ENCODE results near the gene DAGLA.

DAGLA gene

DNA sequence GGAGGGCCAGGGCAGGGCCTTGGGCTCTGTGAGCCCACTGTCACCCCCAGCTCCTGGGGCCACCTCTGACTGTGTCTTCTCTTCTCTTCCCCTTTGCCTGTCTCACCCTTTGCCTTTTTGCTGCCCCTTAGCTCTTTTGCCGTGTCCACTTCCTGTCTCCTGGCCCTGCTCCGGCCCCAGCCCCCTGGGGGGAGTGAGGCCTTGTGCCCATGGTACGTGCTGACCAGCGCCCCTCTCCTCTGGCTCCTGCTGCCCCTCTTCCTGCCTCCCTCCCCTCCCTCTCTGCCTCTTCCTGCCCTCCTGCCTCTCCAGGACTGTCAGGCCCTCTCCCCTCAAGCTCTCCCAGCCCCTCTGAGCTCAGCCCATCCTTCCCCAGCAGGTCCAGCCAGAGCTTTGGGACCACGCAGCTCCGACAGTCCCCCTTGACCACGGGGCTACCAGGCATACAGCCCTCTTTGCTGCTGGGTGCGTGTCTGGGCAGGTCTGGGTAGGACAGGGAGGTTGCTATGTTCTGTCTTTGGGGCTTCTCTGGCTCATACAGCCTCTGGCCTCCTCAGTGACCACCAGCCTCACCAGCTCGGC is 100.5 kb downstream of the DAGLA start:
- DNase-seq (ENCODE audit: low read depth), result no peak

DNA sequence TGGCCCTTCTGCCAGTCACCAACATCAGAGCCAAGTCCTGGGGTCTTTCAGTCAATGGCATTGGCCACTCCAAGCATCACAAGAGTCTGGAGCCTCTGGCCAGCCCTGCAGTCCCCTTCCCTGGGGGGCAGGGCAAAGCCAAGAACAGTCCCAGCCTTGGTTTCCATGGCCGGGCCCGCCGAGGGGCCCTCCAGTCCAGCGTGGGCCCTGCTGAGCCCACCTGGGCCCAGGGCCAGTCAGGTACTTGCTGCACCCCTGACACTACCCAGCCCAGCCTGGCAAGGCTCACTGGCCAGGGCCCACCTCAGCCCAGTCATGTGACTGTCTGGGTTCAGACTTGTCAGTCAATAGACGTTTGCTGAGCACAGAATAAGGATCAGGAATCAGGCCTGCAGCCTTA is 101.4 kb downstream of the DAGLA start:
- DNase-seq (ENCODE audit: low read depth), result no peak

GRCh38 chr11:61782299-61782698 is 102.1 kb downstream of the DAGLA start:
- DNase-seq (ENCODE audit: low read depth), result no peak

GRCh38 chr11:61782841-61783240 is 102.7 kb downstream of the DAGLA start:
- peak; percentile 25 for DNase-seq (ENCODE audit: low read depth)

DNA sequence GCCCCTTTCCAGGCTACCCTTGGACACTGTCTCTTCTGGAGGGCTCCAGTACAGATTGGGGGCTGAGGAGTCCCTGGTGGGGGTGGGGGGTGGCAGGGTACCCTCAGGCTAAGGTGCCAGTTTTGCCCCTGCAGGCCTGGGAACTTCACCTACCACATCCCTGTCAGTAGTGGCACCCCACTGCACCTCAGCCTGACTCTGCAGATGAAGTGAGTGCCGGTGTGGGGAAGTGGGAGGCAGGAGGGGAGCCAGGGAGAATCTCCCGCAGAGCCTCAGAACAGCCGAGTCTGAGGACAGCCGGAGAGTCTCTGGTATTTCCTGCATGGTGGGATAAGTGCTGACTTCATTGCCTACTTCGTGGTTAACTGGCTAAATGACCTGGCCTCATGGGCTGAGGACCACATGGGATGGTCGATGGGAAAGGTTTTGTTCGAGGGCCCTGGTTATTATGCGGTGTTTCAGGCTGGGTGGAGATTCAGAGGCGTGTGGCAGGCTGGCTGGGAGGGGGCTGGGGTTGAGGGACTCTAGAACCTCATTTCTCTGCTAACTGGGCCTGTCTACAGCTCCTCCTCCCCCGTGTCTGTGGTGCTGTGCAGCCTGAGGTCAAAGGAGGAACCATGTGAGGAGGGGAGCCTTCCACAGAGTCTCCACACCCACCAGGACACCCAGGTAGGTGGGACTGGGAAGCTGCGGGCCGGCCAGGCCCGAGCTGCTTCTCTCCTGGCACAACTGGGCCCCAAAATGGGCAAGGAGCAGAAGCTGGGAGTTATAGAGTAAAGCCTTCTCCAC is 103.7 kb downstream of the DAGLA start:
- peak; percentile 59 for DNase-seq (ENCODE audit: low read depth)

DNA sequence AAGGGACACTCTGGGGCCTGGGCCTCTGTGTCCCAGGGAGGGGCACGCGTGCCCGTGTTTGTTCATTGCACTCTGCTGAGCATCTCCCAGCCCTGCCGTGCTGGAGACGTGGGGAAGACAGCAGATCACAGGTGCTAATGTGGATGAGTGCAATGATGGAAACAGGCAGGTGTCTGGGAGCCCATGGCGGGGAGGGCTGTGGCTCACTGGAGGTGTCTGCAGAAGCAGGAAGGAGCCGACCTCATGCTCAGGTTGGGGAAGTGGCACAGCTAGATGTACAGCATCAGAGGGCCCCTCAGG is 104.3 kb downstream of the DAGLA start:
- no peak for DNase-seq (ENCODE audit: low read depth)

DNA sequence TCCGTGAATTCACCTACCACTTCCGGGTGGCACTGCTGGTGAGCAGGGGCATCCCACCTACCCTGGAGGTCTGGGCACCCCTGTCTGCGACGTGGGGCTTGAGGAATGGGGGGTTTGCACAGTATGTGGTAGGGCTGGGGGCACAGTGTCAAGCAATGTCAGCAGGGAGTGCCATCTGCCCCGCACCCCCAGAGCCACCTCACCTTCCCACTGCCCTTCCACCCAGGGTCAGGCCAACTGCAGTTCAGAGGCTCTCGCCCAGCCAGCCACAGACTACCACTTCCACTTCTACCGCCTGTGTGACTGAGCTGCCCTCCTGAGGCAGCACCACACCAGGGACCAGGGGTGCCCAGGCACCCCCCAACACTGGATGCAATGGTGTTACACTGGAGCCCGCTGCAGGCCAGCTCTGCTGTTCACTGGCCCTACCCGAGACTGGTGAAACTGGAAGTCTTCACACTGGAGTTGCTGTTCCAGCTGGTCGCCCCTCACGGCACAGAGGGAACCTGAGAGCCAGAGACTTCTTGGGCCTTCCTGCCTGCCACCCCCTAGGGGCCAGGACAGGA is 105.7 kb downstream of the DAGLA start:
- no peak for DNase-seq (ENCODE audit: low read depth)

- DNase-seq (ENCODE audit: low read depth), result peak; percentile 67
Measured at GRCh38 chr11:61787928-61788491, 107.8 kb downstream of the DAGLA start.

DNA sequence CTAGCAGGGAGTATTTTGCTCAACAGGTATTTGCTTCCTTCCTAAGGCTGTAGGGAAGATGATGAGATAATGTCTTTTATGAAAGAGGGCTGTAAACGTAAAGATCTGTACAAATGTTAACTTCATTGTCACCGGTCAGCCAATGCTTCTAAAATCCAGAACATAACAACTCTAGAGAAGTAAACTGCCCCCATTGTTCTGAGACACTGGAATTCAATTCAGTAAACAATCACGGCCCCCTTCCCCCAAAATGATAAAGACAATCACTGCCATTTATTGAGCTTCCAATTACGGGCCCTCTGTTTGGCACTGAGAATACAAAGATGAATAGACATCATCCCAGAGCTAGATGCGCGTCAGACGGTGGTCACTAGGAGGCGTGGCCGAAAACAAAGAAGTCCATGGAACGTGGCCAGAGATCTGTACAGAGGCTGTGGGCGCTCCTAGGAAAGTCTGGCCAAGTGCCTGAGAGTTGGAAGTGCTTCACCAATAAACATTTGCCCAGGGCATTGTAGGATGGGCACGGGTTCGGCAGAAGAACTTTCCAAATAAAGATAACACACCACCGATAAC is 111.6 kb downstream of the DAGLA start:
- DNase-seq (ENCODE audit: low read depth), result peak; percentile 96

DNA sequence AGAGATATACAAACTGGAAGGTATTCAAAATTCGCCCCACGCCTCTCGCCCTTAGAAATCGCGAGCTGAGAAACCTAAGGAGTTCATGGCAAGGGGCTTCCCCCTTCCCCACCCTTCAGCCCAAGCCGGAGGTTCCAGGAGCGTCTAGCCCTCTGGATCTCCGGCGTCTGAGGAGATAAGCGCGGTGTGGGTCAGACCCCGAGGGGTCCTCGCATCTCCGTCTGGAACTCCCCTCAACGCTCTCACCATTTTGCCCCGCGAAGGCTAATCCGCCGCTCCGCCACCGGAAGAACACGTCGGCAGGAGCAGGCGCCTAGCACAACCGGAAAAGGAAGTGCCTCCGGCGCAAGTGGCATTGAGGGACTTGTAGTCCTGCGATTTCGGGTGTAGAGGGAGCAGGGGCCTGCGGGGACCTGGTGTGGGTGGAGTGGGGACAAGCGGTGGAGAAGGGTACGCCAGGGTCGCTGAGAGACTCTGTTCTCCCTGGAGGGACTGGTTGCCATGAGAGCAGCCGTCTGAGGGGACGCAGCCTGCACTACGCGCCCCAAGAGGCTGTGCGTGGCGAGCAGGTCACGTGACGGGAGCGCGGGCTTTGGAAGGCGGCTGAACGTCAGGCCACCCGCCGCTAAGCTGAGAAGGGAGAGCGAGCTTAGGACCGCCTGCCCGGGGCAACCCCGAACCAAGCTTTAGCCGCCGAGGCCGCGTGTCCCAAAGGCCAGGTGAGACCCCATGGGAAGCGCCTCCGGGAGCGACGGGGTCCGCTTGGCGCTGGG is 112.3 kb downstream of the DAGLA start, which contains the start of the genes FEN1 and TMEM258:
Gene FEN1 (plus strand): TSS at position 602 of the 773 bp plus-strand sequence. CDS start 2,451 bp downstream, outside the sequence.
Gene TMEM258 (minus strand): TSS at position 290 of the 773 bp plus-strand sequence. CDS start 41 bp downstream, at position 249.
- DNase-seq (ENCODE audit: low read depth), result peak; percentile 95

DNA sequence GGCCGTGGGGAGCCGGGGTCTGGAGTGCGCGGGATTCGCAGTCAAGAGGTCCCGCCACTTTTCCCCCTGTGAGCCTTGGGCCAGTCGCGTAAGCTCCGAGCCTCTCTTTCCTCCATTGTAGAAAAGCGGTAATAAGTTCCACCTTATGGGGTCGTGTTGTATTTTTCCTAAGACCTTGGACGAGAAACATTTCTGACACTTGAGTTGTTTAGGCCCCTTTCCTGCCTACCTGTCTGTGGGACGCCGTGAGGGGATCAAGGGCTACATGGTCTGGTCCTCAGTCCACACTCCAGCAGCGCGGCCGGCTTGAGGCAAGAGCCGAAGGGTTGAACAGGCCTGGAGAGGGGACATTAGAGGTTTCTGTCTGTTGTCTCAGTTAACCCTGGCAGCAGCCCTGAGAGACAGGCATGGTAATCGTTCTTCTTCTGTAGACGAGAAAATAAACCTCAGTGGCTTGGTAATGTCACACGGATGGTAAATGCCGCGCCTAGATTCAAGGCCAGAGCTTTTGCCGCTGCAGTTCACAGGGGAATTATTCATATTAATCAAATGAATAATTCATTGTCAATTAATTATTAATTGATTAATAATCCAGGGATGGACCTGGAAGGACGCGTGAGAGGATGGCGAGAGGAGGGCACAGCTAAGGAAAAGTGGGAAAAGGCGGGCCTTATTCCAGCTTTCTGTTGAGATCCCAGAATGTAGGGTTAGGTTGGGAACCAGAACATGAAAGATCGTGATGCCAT is 113.1 kb downstream of the DAGLA start:
- peak; percentile 30 for DNase-seq (ENCODE audit: low read depth)

DNA sequence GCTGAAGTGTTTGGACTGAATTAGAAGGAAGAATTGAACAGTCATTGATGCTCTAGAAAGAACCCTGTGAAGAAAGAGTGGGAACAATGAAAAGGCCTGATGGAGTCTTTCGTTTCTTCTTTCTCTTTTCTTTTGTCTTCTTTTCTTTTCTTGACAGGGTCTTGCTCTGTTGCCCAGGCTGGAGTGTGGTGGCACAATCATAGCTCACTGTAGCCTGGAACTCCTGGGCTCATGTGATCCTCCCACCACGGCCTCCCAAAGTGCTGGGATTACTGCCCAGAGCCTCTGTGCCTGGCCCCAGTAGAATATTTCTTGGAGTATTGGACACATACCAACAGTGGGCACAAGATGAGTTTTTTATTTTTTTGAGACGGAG is 113.6 kb downstream of the DAGLA start:
- DNase-seq (ENCODE audit: low read depth), result no peak

DNA sequence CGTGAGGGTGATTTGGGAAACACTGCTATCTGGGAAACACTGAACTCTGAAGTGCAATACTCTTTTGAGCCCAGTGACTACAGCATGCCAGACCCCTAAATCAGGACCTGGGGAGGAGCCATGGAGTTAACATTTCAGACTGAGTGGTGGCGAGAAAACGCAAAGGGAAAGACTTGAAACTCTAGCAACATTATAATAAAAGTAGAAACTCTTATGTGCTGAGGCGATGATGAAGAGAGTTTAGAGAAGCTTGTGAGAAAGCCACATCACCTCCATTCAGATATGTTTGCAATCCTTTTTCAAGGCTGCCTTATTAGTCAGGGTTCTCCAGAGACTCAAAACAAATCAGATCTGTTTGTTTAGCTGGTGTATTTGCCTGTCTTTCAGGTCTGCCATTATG is 114.4 kb downstream of the DAGLA start:
- DNase-seq (ENCODE audit: low read depth), result no peak

GRCh38 chr11:61795459-61795858 is 115.3 kb downstream of the DAGLA start:
- DNase-seq (ENCODE audit: low read depth), result no peak

DNA sequence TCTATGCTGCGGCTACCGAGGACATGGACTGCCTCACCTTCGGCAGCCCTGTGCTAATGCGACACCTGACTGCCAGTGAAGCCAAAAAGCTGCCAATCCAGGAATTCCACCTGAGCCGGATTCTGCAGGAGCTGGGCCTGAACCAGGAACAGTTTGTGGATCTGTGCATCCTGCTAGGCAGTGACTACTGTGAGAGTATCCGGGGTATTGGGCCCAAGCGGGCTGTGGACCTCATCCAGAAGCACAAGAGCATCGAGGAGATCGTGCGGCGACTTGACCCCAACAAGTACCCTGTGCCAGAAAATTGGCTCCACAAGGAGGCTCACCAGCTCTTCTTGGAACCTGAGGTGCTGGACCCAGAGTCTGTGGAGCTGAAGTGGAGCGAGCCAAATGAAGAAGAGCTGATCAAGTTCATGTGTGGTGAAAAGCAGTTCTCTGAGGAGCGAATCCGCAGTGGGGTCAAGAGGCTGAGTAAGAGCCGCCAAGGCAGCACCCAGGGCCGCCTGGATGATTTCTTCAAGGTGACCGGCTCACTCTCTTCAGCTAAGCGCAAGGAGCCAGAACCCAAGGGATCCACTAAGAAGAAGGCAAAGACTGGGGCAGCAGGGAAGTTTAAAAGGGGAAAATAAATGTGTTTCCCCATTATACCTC is 115.8 kb downstream of the DAGLA start:
- DNase-seq (ENCODE audit: low read depth), result no peak

All from ELR (cell line).